ENCODE results near the gene PCA3. TPM values are rescaled to one million over a fixed set of nuclear protein-coding genes. Genes with fewer than 3 reads are reported as not detected.

The PCA3 gene
- total and polyA plus RNA-seq, 10 of the 15 experiments (the other 5 are each of a cell fraction or from before 2014, with no cell fraction given) = 0.05 TPM; not detected in 9

DNA sequence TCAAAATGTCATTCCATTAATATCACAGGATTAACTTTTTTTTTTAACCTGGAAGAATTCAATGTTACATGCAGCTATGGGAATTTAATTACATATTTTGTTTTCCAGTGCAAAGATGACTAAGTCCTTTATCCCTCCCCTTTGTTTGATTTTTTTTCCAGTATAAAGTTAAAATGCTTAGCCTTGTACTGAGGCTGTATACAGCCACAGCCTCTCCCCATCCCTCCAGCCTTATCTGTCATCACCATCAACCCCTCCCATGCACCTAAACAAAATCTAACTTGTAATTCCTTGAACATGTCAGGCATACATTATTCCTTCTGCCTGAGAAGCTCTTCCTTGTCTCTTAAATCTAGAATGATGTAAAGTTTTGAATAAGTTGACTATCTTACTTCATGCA, 20.6 kb downstream of the PCA3 start:
- H3K9ac ChIP-seq (ENCODE audit: control insufficient read depth, insufficient read depth, low read length) = no peak overlapping the region
- ChIA-PET POLR2A (no interaction called here), CTCF (interaction anchor here (0.6 to 1.5 kb wide), 2 partner anchors 23 to 228 kb away, joined by 3 read pairs; no protein-coding TSS in a partner anchor), RAD21 (ENCODE audit: unreplicated experiment) (no interaction called here), SMC1A (ENCODE audit: uncharacterized antibody, unreplicated experiment) (no interaction called here)
- in situ Hi-C loops (cut with MboI) = no loop called here
- H3K4me1 ChIP-seq (ENCODE audit: control insufficient read depth, insufficient read depth, low read length) = no peaks in the 10 kb centered on the region
- BruUV-seq (replicated peaks) = no TSS peak
- no peaks in the 10 kb centered on the region for H3K9me3 ChIP-seq (replicated peaks; ENCODE audit: control insufficient read depth, insufficient read depth, low read length)
- no peak overlapping the region for H2AFZ ChIP-seq (ENCODE audit: control insufficient read depth, low read depth, low read length)
- TF ChIP-seq, protein P1, sequence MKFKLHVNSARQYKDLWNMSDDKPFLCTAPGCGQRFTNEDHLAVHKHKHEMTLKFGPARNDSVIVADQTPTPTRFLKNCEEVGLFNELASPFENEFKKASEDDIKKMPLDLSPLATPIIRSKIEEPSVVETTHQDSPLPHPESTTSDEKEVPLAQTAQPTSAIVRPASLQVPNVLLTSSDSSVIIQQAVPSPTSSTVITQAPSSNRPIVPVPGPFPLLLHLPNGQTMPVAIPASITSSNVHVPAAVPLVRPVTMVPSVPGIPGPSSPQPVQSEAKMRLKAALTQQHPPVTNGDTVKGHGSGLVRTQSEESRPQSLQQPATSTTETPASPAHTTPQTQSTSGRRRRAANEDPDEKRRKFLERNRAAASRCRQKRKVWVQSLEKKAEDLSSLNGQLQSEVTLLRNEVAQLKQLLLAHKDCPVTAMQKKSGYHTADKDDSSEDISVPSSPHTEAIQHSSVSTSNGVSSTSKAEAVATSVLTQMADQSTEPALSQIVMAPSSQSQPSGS (IDR thresholded peaks at IDR 0.05; ENCODE audit: low read length) = no peak
- TF ChIP-seq, protein P2, sequence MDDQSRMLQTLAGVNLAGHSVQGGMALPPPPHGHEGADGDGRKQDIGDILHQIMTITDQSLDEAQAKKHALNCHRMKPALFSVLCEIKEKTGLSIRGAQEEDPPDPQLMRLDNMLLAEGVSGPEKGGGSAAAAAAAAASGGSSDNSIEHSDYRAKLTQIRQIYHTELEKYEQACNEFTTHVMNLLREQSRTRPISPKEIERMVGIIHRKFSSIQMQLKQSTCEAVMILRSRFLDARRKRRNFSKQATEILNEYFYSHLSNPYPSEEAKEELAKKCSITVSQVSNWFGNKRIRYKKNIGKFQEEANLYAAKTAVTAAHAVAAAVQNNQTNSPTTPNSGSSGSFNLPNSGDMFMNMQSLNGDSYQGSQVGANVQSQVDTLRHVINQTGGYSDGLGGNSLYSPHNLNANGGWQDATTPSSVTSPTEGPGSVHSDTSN (IDR thresholded peaks at IDR 0.05; ENCODE audit: insufficient replicate concordance, low read depth, low read length) = no peak
- TF ChIP-seq, protein P3, sequence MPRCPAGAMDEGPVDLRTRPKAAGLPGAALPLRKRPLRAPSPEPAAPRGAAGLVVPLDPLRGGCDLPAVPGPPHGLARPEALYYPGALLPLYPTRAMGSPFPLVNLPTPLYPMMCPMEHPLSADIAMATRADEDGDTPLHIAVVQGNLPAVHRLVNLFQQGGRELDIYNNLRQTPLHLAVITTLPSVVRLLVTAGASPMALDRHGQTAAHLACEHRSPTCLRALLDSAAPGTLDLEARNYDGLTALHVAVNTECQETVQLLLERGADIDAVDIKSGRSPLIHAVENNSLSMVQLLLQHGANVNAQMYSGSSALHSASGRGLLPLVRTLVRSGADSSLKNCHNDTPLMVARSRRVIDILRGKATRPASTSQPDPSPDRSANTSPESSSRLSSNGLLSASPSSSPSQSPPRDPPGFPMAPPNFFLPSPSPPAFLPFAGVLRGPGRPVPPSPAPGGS (IDR thresholded peaks at IDR 0.05; ENCODE audit: borderline replicate concordance, insufficient read depth, low read depth, low read length, poor library complexity, severe bottlenecking) = no peak
- no peak for TF ChIP-seq CREM (IDR thresholded peaks at IDR 0.05; ENCODE audit: low read depth)
- no peak for TF ChIP-seq PAX8 (IDR thresholded peaks at IDR 0.05)
- TF ChIP-seq, protein P4, sequence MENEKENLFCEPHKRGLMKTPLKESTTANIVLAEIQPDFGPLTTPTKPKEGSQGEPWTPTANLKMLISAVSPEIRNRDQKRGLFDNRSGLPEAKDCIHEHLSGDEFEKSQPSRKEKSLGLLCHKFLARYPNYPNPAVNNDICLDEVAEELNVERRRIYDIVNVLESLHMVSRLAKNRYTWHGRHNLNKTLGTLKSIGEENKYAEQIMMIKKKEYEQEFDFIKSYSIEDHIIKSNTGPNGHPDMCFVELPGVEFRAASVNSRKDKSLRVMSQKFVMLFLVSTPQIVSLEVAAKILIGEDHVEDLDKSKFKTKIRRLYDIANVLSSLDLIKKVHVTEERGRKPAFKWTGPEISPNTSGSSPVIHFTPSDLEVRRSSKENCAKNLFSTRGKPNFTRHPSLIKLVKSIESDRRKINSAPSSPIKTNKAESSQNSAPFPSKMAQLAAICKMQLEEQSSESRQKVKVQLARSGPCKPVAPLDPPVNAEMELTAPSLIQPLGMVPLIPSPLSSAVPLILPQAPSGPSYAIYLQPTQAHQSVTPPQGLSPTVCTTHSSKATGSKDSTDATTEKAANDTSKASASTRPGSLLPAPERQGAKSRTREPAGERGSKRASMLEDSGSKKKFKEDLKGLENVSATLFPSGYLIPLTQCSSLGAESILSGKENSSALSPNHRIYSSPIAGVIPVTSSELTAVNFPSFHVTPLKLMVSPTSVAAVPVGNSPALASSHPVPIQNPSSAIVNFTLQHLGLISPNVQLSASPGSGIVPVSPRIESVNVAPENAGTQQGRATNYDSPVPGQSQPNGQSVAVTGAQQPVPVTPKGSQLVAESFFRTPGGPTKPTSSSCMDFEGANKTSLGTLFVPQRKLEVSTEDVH (IDR thresholded peaks at IDR 0.05; ENCODE audit: low read depth, partially characterized antibody) = no peak
- TF ChIP-seq, protein P5, sequence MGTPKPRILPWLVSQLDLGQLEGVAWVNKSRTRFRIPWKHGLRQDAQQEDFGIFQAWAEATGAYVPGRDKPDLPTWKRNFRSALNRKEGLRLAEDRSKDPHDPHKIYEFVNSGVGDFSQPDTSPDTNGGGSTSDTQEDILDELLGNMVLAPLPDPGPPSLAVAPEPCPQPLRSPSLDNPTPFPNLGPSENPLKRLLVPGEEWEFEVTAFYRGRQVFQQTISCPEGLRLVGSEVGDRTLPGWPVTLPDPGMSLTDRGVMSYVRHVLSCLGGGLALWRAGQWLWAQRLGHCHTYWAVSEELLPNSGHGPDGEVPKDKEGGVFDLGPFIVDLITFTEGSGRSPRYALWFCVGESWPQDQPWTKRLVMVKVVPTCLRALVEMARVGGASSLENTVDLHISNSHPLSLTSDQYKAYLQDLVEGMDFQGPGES (IDR thresholded peaks at IDR 0.05) = no peak
- intact Hi-C loops (cut with micrococcal nuclease; ENCODE audit: unreplicated experiment) = no loop called here
- no peaks in the 10 kb centered on the region for H3K79me2 ChIP-seq (ENCODE audit: control insufficient read depth, insufficient read depth, low read length)
- no peak overlapping the region for H3K4me3 ChIP-seq
- H4K20me1 ChIP-seq (ENCODE audit: control insufficient read depth, insufficient read depth) = no peaks in the 10 kb centered on the region
- no peak for ATAC-seq
- H3K4me2 ChIP-seq (ENCODE audit: control insufficient read depth, insufficient read depth) = no peak overlapping the region
- no peak for DNase-seq (ENCODE audit: low read depth, low spot score)
- FAIRE-seq = no peak
- H3K36me3 ChIP-seq (ENCODE audit: control insufficient read depth in 2 of 2, insufficient read depth in 2 of 2, low read length in 1 of 2) = no peaks in the 10 kb centered on the region
- no peaks in the 10 kb centered on the region; a peak in 1 of 4 replicates for H3K27me3 ChIP-seq (replicated peaks in 1 of 2; ENCODE audit: control insufficient read depth in 2 of 2, insufficient read depth in 2 of 2, low read length in 1 of 2)
- H3K27ac ChIP-seq (ENCODE audit: control insufficient read depth, insufficient read depth) = no peak overlapping the region

All from GM12878 (cell line).